K562 (cell line): Measurements from ENCODE around the gene MT1HL1. TPM values are rescaled to one million over a fixed set of nuclear protein-coding genes. Genes with fewer than 3 reads are reported as not detected.

ENCODE experiments used
- ATAC-seq: fragments of 200-7000 bp; cut with Tn5 transposase; 3 replicates; pipeline ENCODE4 v1.9.1; 2020; ENCODE audit warnings: moderate library complexity
- BruUV-seq: library from RNA; stranded (reverse); fragments of 400-500 nt; replicated peaks from 2 replicates; lab custom pipeline; 2021; lab: Mats Ljungman, UMichigan
- CTCF ChIA-PET: fragments of 300-600 bp; formaldehyde crosslinking; extraction: SDS; loops from one replicate; lab custom pipeline; 2021; ENCODE audit warnings: low intra/inter-chr PET ratio; lab: Yijun Ruan, JAX
- POLR2A ChIA-PET: fragments of 300-600, 350-650 bp; sonication (Branson Sonifier 250); formaldehyde crosslinking; extraction: SDS; loops from one replicate; lab custom pipeline; 2021; ENCODE audit warnings: antibody characterized with exemption, inconsistent platforms; lab: Yijun Ruan, JAX
- DNase-seq, 4 experiments: peaks; one replicate each; pipeline versions ENCODE4 v3.0.0 to v3.0.0-alpha.2; 2011 to 2018; ENCODE audit warnings: low spot score in 3 of 4, mixed read lengths in 3 of 4; ENCODE audit errors: extremely low read depth in 1 of 4
- FAIRE-seq: peaks from 2 replicates; lab custom pipeline; 2011; peaks lifted over from hg19 to GRCh38; lab: Jason Lieb, UNC
- H2AFZ ChIP-seq: 2 replicates; pipeline ENCODE4 v1.6.0; 2011; ENCODE audit warnings: low read depth, low read length, control low read depth, inconsistent platforms
- H3K27ac ChIP-seq: fragments of 200-600 bp; 3 replicates; pipeline ENCODE4 v1.8.0; 2011; ENCODE audit warnings: low read depth, mild to moderate bottlenecking, control low read depth, inconsistent platforms, low read length, moderate library complexity, mixed read lengths; ENCODE audit errors: extremely low read depth
- H3K27me3 ChIP-seq, 2 experiments: fragments of 300-600 bp in 1 of 2; 2 replicates in 1 of 2; 3 replicates in 1 of 2; pipeline versions ENCODE4 v1.6.0 to v1.8.0; 2011; ENCODE audit warnings: inconsistent platforms in 2 of 2, low read length in 2 of 2, mild to moderate bottlenecking in 1 of 2, mixed read lengths in 1 of 2, moderate library complexity in 1 of 2; ENCODE audit not compliant: control insufficient read depth in 2 of 2, insufficient read depth in 2 of 2
- H3K36me3 ChIP-seq: fragments of 300-600 bp; 3 replicates; pipeline ENCODE4 v1.8.0; 2011; ENCODE audit warnings: mild to moderate bottlenecking, low read length, inconsistent platforms; ENCODE audit not compliant: control insufficient read depth, insufficient read depth
- H3K4me1 ChIP-seq, 2 experiments: fragments of 200-600 bp in 1 of 2; replicated peaks in 1 of 2; 2 replicates in 1 of 2; 3 replicates in 1 of 2; pipeline versions ENCODE4 v1.5.1 to v1.8.0; 2011; ENCODE audit warnings: inconsistent platforms in 2 of 2, low read length in 2 of 2, mild to moderate bottlenecking in 1 of 2, mixed read lengths in 1 of 2, moderate library complexity in 1 of 2; ENCODE audit not compliant: control insufficient read depth in 2 of 2, insufficient read depth in 2 of 2
- H3K4me2 ChIP-seq: 2 replicates; pipeline ENCODE4 v1.6.1; 2011; ENCODE audit warnings: low read length, control low read depth, inconsistent platforms, mixed read lengths; ENCODE audit not compliant: insufficient read depth
- H3K4me3 ChIP-seq: fragments of 200-600 bp; sonication (generic), shearing (Covaris generic); 2 replicates; pipeline ENCODE4 v1.5.1; 2016; ENCODE audit warnings: control low read depth, inconsistent platforms
- H3K79me2 ChIP-seq: fragments of 200-600 bp; 3 replicates; pipeline ENCODE4 v1.8.0; 2011; ENCODE audit warnings: low read length, inconsistent platforms; ENCODE audit not compliant: control insufficient read depth, insufficient read depth
- H3K9ac ChIP-seq, 2 experiments: 2 replicates each; pipeline versions ENCODE4 v1.6.0 to v1.6.1; 2011; ENCODE audit warnings: low read depth in 2 of 2, low read length in 2 of 2, control low read depth in 1 of 2, inconsistent platforms in 1 of 2, mild to moderate bottlenecking in 1 of 2, mixed read lengths in 1 of 2; ENCODE audit not compliant: insufficient read depth in 1 of 2
- H3K9me1 ChIP-seq: one replicate; pipeline ENCODE4 v1.6.0; 2011; ENCODE audit warnings: inconsistent platforms, mild to moderate bottlenecking, low read length, moderate library complexity; ENCODE audit not compliant: control insufficient read depth, insufficient read depth
- H3K9me3 ChIP-seq: replicated peaks from 2 replicates; pipeline ENCODE4 v1.5.1; 2011; ENCODE audit warnings: low read depth, low read length, inconsistent platforms; ENCODE audit not compliant: control insufficient read depth, insufficient read depth
- H4K20me1 ChIP-seq: replicated peaks from 2 replicates; pipeline ENCODE4 v1.6.1; 2011; ENCODE audit warnings: low read length, inconsistent platforms, mixed read lengths; ENCODE audit not compliant: control insufficient read depth, insufficient read depth
- EGR1 ChIP-seq: fragments of 450-650 bp; conservative IDR thresholded peaks from 2 replicates; pipeline ENCODE4 v1.6.1; 2017; ENCODE audit warnings: mild to moderate bottlenecking
- MBD2 ChIP-seq: sonication (generic); IDR thresholded peaks from 2 replicates; pipeline ENCODE4 v1.6.1; 2016; ENCODE audit warnings: low read depth, borderline replicate concordance
- WGBS: fragments of 100-300 bp; shearing (Covaris generic); methylation state at CpG from one replicate; pipeline ENCODE4 v1.1.6; 2016; ENCODE audit warnings: low coverage, mixed read lengths; ENCODE audit not compliant: insufficient coverage; ENCODE audit errors: missing lambda C conversion rate; 5-methylcytosine and 5-hydroxymethylcytosine counted together
- in situ Hi-C: fragments of 300-500 bp; cut with MboI; formaldehyde crosslinking; loops from 4 replicates; pipeline ENCODE4 v1.15.0; 2018; ENCODE audit warnings: inconsistent platforms, mixed read lengths
- intact Hi-C: fragments of 100-400 bp; cut with micrococcal nuclease; formaldehyde crosslinking; loops from 2 replicates; pipeline ENCODE4 v1.14.2; 2022
- polyA plus RNA-seq, 8 experiments: library from polyadenylated mRNA; depleted of rRNA in 4 of 8; stranded (reverse) in 5 of 8; unstranded in 3 of 8; fragments of >200 nt; fragmentation: Nextera tagmentation in 2 of 8; fragmentation: Illumina TruSeq in 1 of 8; extraction: Ambion mirVana in 2 of 8; extraction: Trizol in 1 of 8; gene quantifications; 2 replicates each; pipeline versions ENCODE4 v1.2.1 to v1.2.3, GENCODE V29; 2011 to 2014; ENCODE audit warnings: inconsistent platforms in 1 of 8, missing spikeins in 1 of 8
- total RNA-seq, 7 experiments: library from RNA; depleted of rRNA in 6 of 7; stranded (reverse); fragments of >200 nt in 6 of 7; fragmentation: Illumina TruSeq in 2 of 7; extraction: Trizol in 2 of 7; gene quantifications; 2 replicates each; pipeline versions ENCODE4 v1.2.1 to v1.2.3, GENCODE V29; 2011 to 2021; ENCODE audit warnings: low replicate concordance in 1 of 7
- TF ChIP-seq, protein P1 (sequence below): fragments of 250-450 bp; sonication (Bioruptor Pico); IDR thresholded peaks from 2 replicates; pipeline ENCODE4 v1.4.0; 2020; ENCODE audit warnings: mild to moderate bottlenecking, moderate library complexity
- TF ChIP-seq, protein P2 (sequence below): fragments of 250-450 bp; sonication (Bioruptor Pico); IDR thresholded peaks from 2 replicates; pipeline ENCODE4 v1.5.0; 2021

MT1HL1 gene
- total and polyA plus RNA-seq, 9 of the 15 experiments (the other 6 are each of a cell fraction or from before 2014, with no cell fraction given): not detected

DNA sequence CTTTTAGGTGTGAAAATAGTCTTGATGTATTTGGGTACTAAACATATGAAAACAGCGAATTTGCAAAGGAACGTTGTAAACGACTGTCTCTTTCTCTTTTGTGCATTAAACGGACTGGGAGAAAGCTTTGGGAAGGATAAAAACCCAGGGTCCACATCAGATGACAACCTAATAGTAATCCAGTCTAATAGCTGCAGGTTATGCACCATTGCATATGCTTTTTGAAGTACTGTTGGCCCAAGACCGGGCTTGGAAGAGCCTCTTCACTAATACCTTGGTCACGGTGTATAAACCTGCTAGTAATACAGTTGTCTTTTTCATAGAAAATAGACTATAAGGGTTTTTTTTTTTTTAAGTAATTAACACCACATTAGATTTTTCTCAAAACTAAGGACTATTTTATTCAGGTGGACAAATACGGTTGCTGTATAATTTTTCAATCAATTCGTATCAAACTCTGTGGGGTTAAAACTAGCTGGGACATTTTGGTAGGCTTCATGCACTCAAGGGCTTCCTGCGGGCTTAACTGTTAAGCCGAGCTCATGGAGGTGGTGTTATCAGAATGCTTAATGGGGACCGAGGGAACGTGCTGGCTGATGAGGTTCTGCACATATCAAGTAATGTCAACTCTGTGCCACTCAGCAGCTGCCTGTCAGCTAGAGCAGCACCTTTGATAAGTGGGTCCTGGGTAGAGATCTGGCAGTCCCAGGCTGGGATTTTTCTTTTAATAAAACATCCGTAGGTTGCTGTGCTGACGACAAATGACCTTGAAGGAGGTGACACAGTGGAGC, 39.8 kb upstream of the MT1HL1 start:
- BruUV-seq: no TSS peak
- CTCF ChIA-PET: no interaction called here
- H3K9ac ChIP-seq: no peak overlapping the region
- H3K9me3 ChIP-seq: no peaks in the 10 kb centered on the region
- no peak overlapping the region for H3K27ac ChIP-seq
- H2AFZ ChIP-seq: no peak overlapping the region
- intact Hi-C loops: loop anchor here (10.0 kb wide), 1 partner anchor 289 kb away; no protein-coding TSS in a partner anchor
- H3K4me1 ChIP-seq: no peaks in the 10 kb centered on the region
- no peak for DNase-seq
- no peaks in the 10 kb centered on the region for H3K79me2 ChIP-seq
- H3K4me2 ChIP-seq: no peak overlapping the region
- FAIRE-seq: no peak
- ATAC-seq: no peak
- TF ChIP-seq MBD2 (no peak), EGR1 (no peak)
- TF ChIP-seq, protein P1, sequence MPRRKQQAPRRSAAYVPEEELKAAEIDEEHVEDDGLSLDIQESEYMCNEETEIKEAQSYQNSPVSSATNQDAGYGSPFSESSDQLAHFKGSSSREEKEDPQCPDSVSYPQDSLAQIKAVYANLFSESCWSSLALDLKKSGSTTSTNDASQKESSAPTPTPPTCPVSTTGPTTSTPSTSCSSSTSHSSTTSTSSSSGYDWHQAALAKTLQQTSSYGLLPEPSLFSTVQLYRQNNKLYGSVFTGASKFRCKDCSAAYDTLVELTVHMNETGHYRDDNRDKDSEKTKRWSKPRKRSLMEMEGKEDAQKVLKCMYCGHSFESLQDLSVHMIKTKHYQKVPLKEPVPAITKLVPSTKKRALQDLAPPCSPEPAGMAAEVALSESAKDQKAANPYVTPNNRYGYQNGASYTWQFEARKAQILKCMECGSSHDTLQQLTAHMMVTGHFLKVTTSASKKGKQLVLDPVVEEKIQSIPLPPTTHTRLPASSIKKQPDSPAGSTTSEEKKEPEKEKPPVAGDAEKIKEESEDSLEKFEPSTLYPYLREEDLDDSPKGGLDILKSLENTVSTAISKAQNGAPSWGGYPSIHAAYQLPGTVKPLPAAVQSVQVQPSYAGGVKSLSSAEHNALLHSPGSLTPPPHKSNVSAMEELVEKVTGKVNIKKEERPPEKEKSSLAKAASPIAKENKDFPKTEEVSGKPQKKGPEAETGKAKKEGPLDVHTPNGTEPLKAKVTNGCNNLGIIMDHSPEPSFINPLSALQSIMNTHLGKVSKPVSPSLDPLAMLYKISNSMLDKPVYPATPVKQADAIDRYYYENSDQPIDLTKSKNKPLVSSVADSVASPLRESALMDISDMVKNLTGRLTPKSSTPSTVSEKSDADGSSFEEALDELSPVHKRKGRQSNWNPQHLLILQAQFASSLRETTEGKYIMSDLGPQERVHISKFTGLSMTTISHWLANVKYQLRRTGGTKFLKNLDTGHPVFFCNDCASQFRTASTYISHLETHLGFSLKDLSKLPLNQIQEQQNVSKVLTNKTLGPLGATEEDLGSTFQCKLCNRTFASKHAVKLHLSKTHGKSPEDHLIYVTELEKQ (CRISPR knock-in tag): no peak
- TF ChIP-seq, protein P2, sequence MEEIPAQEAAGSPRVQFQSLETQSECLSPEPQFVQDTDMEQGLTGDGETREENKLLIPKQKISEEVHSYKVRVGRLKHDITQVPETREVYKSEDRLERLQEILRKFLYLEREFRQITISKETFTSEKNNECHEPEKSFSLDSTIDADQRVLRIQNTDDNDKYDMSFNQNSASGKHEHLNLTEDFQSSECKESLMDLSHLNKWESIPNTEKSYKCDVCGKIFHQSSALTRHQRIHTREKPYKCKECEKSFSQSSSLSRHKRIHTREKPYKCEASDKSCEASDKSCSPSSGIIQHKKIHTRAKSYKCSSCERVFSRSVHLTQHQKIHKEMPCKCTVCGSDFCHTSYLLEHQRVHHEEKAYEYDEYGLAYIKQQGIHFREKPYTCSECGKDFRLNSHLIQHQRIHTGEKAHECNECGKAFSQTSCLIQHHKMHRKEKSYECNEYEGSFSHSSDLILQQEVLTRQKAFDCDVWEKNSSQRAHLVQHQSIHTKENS: no peak
- TF ChIP-seq, all 486 proteins: peak for 0
- in situ Hi-C loops: no loop called here
- no peaks in the 10 kb centered on the region for H4K20me1 ChIP-seq
- WGBS: 1% methylated on average over 14 of the region's 14 CpGs
- POLR2A ChIA-PET: no interaction called here
- H3K9me1 ChIP-seq: no peaks in the 10 kb centered on the region
- H3K36me3 ChIP-seq: no peaks in the 10 kb centered on the region
- H3K27me3 ChIP-seq: peaks cover 7 to 11% of the 10 kb centered on the region in 2 experiments
- H3K4me3 ChIP-seq: no peak overlapping the region
